ENCODE data around the gene CAPN8.

- TF ChIP-seq CTCF (IDR thresholded peaks at IDR 0.05; ENCODE audit: low read depth, low read length, missing input control): no peak
- TF ChIP-seq ATF3 (IDR thresholded peaks at IDR 0.05): no peak
- TF ChIP-seq SP1 (IDR thresholded peaks at IDR 0.05): no peak
- no peak for TF ChIP-seq TAF1 (conservative IDR thresholded peaks at IDR 0.05)
- no peak for TF ChIP-seq GABPA (IDR thresholded peaks at IDR 0.05 in 1 of 2, conservative IDR thresholded peaks at IDR 0.05 in 1 of 2)
- no peak for TF ChIP-seq REST (IDR thresholded peaks at IDR 0.05)
- TF ChIP-seq RAD21 (IDR thresholded peaks at IDR 0.05): no peak
- no peak for TF ChIP-seq HNF4A (conservative IDR thresholded peaks at IDR 0.05)
- no peak for TF ChIP-seq RXRA (IDR thresholded peaks at IDR 0.05)
- no peak for TF ChIP-seq NR2F2 (IDR thresholded peaks at IDR 0.05)
- no peak for TF ChIP-seq JUND (IDR thresholded peaks at IDR 0.05)
- TF ChIP-seq YY1 (IDR thresholded peaks at IDR 0.05): no peak
- TF ChIP-seq FOXA1 (IDR thresholded peaks at IDR 0.05): no peak
- no peak for TF ChIP-seq MAX (IDR thresholded peaks at IDR 0.05)
Measured at GRCh38 chr1:223553957-223554356, 111.5 kb downstream of the CAPN8 start.
